IMR-90 (cell line): ENCODE measurements around the gene HIGD1C. TPM values are rescaled to one million over a fixed set of nuclear protein-coding genes. Genes with fewer than 3 reads are reported as not detected.

ENCODE experiments used
- ATAC-seq: fragments of 200-7000 bp; cut with Tn5 transposase; 2 replicates; pipeline ENCODE4 v1.9.1; 2020; ENCODE audit warnings: low read depth, mild to moderate bottlenecking, moderate library complexity
- BruUV-seq: library from RNA; stranded (reverse); fragments of 400-500 nt; replicated peaks from 2 replicates; lab custom pipeline; 2021; lab: Mats Ljungman, UMichigan
- CTCF ChIA-PET: fragments of 300-600 bp; formaldehyde crosslinking; extraction: SDS; loops from one replicate; lab custom pipeline; 2021; ENCODE audit warnings: antibody characterized with exemption; lab: Yijun Ruan, JAX
- POLR2A ChIA-PET: fragments of 300-600 bp; sonication (Branson Sonifier 250); formaldehyde crosslinking; loops from one replicate; lab custom pipeline; 2022; ENCODE audit warnings: antibody characterized with exemption; ENCODE audit not compliant: unreplicated experiment; lab: Charles Lee
- DNase-seq: peaks from one replicate; pipeline ENCODE4 v3.0.0; 2013
- H2AFZ ChIP-seq: replicated peaks from 2 replicates; pipeline ENCODE3; 2013; ENCODE audit warnings: low read length, mild to moderate bottlenecking; ENCODE audit not compliant: poor library complexity
- H2AK5ac ChIP-seq: 2 replicates; pipeline ENCODE4 v1.6.1; 2013; ENCODE audit warnings: low read depth, low read length, inconsistent platforms
- H2AK9ac ChIP-seq: replicated peaks from 2 replicates; pipeline ENCODE3; 2013; ENCODE audit warnings: mild to moderate bottlenecking, low read depth, low read length, moderate library complexity; ENCODE audit not compliant: poor library complexity
- H2BK120ac ChIP-seq: 2 replicates; pipeline ENCODE4 v1.6.1; 2013; ENCODE audit warnings: low read depth, low read length, inconsistent platforms
- H2BK15ac ChIP-seq: 3 replicates; pipeline ENCODE4 v1.6.1; 2013; ENCODE audit warnings: low read depth, low read length, inconsistent platforms
- H2BK20ac ChIP-seq: 2 replicates; pipeline ENCODE4 v1.6.1; 2013; ENCODE audit warnings: low read depth, mild to moderate bottlenecking, inconsistent platforms, low read length, moderate library complexity
- H2BK5ac ChIP-seq: 2 replicates; pipeline ENCODE4 v1.6.1; 2013; ENCODE audit warnings: mild to moderate bottlenecking, low read depth, low read length, inconsistent platforms; ENCODE audit not compliant: poor library complexity, severe bottlenecking
- H3K14ac ChIP-seq: replicated peaks from 2 replicates; pipeline ENCODE4 v1.6.1; 2013; ENCODE audit warnings: low read depth, low read length, inconsistent platforms
- H3K18ac ChIP-seq: 2 replicates; pipeline ENCODE4 v1.6.1; 2013; ENCODE audit warnings: low read depth, low read length, control low read depth
- H3K23ac ChIP-seq: 2 replicates; pipeline ENCODE4 v1.6.1; 2013; ENCODE audit warnings: low read depth, low read length, inconsistent platforms
- H3K27ac ChIP-seq: 2 replicates; pipeline ENCODE4 v1.5.1; 2013; ENCODE audit warnings: mild to moderate bottlenecking, control low read depth, low read length; ENCODE audit not compliant: insufficient read depth
- H3K27me3 ChIP-seq: 2 replicates; pipeline ENCODE4 v1.6.1; 2013; ENCODE audit warnings: low read length; ENCODE audit not compliant: control insufficient read depth, insufficient read depth
- H3K36me3 ChIP-seq: 2 replicates; pipeline ENCODE4 v1.6.1; 2013; ENCODE audit warnings: low read length, mixed read lengths; ENCODE audit not compliant: control insufficient read depth, insufficient read depth
- H3K4ac ChIP-seq: 2 replicates; pipeline ENCODE4 v1.6.1; 2013; ENCODE audit warnings: low read depth, low read length, inconsistent platforms
- H3K4me1 ChIP-seq: 2 replicates; pipeline ENCODE4 v1.6.1; 2013; ENCODE audit warnings: low read length, mixed read lengths; ENCODE audit not compliant: control insufficient read depth, insufficient read depth
- H3K4me2 ChIP-seq: 2 replicates; pipeline ENCODE4 v1.6.1; 2013; ENCODE audit warnings: low read depth, mild to moderate bottlenecking, control low read depth, low read length, moderate library complexity
- H3K4me3 ChIP-seq: 2 replicates; pipeline ENCODE4 v1.5.1; 2013; ENCODE audit warnings: low read depth, mild to moderate bottlenecking, control low read depth, low read length, moderate library complexity; ENCODE audit not compliant: insufficient read depth
- H3K56ac ChIP-seq: 2 replicates; pipeline ENCODE4 v1.6.1; 2013; ENCODE audit warnings: low read length, inconsistent platforms; ENCODE audit not compliant: insufficient read depth; ENCODE audit errors: extremely low read depth
- H3K79me1 ChIP-seq, 2 experiments: 2 replicates each; pipeline ENCODE4 v1.6.1; 2013; ENCODE audit warnings: low read length in 2 of 2, inconsistent platforms in 1 of 2, low read depth in 1 of 2
- H3K9ac ChIP-seq: 2 replicates; pipeline ENCODE4 v1.6.1; 2013; ENCODE audit warnings: low read depth, low read length, control low read depth
- H3K9me1 ChIP-seq: 2 replicates; pipeline ENCODE4 v1.6.1; 2013; ENCODE audit warnings: low read length, inconsistent platforms; ENCODE audit not compliant: insufficient read depth
- H3K9me3 ChIP-seq: 2 replicates; pipeline ENCODE4 v1.6.1; 2013; ENCODE audit warnings: low read length; ENCODE audit not compliant: control insufficient read depth, insufficient read depth
- H4K20me1 ChIP-seq: 2 replicates; pipeline ENCODE4 v1.6.1; 2013; ENCODE audit warnings: low read length, inconsistent platforms; ENCODE audit not compliant: insufficient read depth
- H4K5ac ChIP-seq: 2 replicates; pipeline ENCODE4 v1.6.1; 2013; ENCODE audit warnings: mild to moderate bottlenecking, low read depth, low read length, control low read depth
- H4K8ac ChIP-seq, 2 experiments: 2 replicates each; pipeline ENCODE4 v1.6.1; 2013; ENCODE audit warnings: low read depth in 2 of 2, low read length in 2 of 2, control low read depth in 1 of 2, inconsistent platforms in 1 of 2
- H4K91ac ChIP-seq: 2 replicates; pipeline ENCODE4 v1.6.1; 2013; ENCODE audit warnings: low read depth, low read length, inconsistent platforms; ENCODE audit not compliant: insufficient read depth
- CEBPB ChIP-seq: IDR thresholded peaks from 2 replicates; pipeline ENCODE4 v1.6.1; 2012; ENCODE audit warnings: low read depth, low read length, improper control_type of control experiment
- CHD1 ChIP-seq: IDR thresholded peaks from 2 replicates; pipeline ENCODE4 v1.6.1; 2012; ENCODE audit warnings: low read depth, low read length, improper control_type of control experiment
- CTCF ChIP-seq: conservative IDR thresholded peaks from 2 replicates; pipeline ENCODE4 v1.5.1; 2012; ENCODE audit warnings: mild to moderate bottlenecking, low read depth, low read length, improper control_type of control experiment
- ELK1 ChIP-seq: fragments of 150-350 bp; IDR thresholded peaks from 2 replicates; pipeline ENCODE4 v1.6.1; 2016; ENCODE audit warnings: low read depth, mild to moderate bottlenecking, low read length, moderate library complexity, borderline replicate concordance
- FOS ChIP-seq: fragments of 150-350 bp; IDR thresholded peaks from 2 replicates; pipeline ENCODE4 v1.6.1; 2016; ENCODE audit warnings: low read depth, low read length
- MAFK ChIP-seq: IDR thresholded peaks from 2 replicates; pipeline ENCODE4 v1.6.1; 2012; ENCODE audit warnings: low read depth, low read length, improper control_type of control experiment
- MAZ ChIP-seq: IDR thresholded peaks from 2 replicates; pipeline ENCODE4 v1.6.1; 2012; ENCODE audit warnings: low read depth, mild to moderate bottlenecking, low read length, improper control_type of control experiment, moderate library complexity, borderline replicate concordance
- MXI1 ChIP-seq: IDR thresholded peaks from 2 replicates; pipeline ENCODE4 v1.6.1; 2012; ENCODE audit warnings: low read depth, mild to moderate bottlenecking, low read length, moderate library complexity, borderline replicate concordance
- POLR2A ChIP-seq: IDR thresholded peaks from 2 replicates; pipeline ENCODE4 v1.6.1; 2012; ENCODE audit warnings: mild to moderate bottlenecking, low read depth, low read length
- RAD21 ChIP-seq: IDR thresholded peaks from 2 replicates; pipeline ENCODE4 v1.6.1; 2012; ENCODE audit warnings: low read length, improper control_type of control experiment
- RCOR1 ChIP-seq: IDR thresholded peaks from 2 replicates; pipeline ENCODE4 v1.6.1; 2012; ENCODE audit warnings: mild to moderate bottlenecking, low read length, improper control_type of control experiment; ENCODE audit not compliant: insufficient replicate concordance
- RFX5 ChIP-seq: IDR thresholded peaks from 2 replicates; pipeline ENCODE4 v1.8.0; 2012; ENCODE audit warnings: low read depth, mild to moderate bottlenecking, low read length, moderate library complexity
- SMC3 ChIP-seq: fragments of 150-350 bp; IDR thresholded peaks from 2 replicates; pipeline ENCODE4 v1.6.1; 2016; ENCODE audit warnings: low read depth, mild to moderate bottlenecking, antibody characterized with exemption, low read length, moderate library complexity
- USF2 ChIP-seq: fragments of 150-350 bp; IDR thresholded peaks from 2 replicates; pipeline ENCODE4 v1.6.1; 2017; ENCODE audit warnings: mild to moderate bottlenecking, antibody characterized with exemption, low read length, low read depth
- WGBS, 2 experiments: methylation state at CpG; one replicate each; pipeline versions ENCODE4 v1.1.5 to v1.1.7; 2013; ENCODE audit warnings: missing lambda C conversion rate in 2 of 2; ENCODE audit not compliant: insufficient read length in 1 of 2; ENCODE audit errors: extremely low coverage in 2 of 2; 5-methylcytosine and 5-hydroxymethylcytosine counted together
- dilution Hi-C: fragments of 300-500 bp; cut with HindIII; formaldehyde crosslinking; loops from one replicate; pipeline ENCODE4 v1.14.3; 2018; ENCODE audit warnings: low sequenced_read_pairs; ENCODE audit not compliant: unreplicated experiment
- in situ Hi-C: fragments of 300-500 bp; cut with MboI; formaldehyde crosslinking; loops from 3 replicates; pipeline ENCODE4 v1.14.3; 2019; ENCODE audit warnings: low sequenced_read_pairs, inconsistent platforms, mixed read lengths
- intact Hi-C: fragments of 100-400 bp; cut with micrococcal nuclease; formaldehyde crosslinking; loops from 2 replicates; pipeline ENCODE4 v1.10.0; 2022
- polyA plus RNA-seq, 3 experiments: library from polyadenylated mRNA; depleted of rRNA; stranded (reverse); fragments of >200 nt; gene quantifications; 2 replicates each; pipeline ENCODE4 v1.2.3, GENCODE V29; 2012; ENCODE audit warnings: low replicate concordance in 1 of 3
- total RNA-seq: library from RNA; depleted of rRNA; stranded (reverse); fragments of >200 nt; gene quantifications from 2 replicates; pipeline ENCODE4 v1.2.3, GENCODE V29; 2012

Gene HIGD1C
- total and polyA plus RNA-seq, 2 of the 4 experiments (the other 2 are of a cell fraction) = not detected

DNA sequence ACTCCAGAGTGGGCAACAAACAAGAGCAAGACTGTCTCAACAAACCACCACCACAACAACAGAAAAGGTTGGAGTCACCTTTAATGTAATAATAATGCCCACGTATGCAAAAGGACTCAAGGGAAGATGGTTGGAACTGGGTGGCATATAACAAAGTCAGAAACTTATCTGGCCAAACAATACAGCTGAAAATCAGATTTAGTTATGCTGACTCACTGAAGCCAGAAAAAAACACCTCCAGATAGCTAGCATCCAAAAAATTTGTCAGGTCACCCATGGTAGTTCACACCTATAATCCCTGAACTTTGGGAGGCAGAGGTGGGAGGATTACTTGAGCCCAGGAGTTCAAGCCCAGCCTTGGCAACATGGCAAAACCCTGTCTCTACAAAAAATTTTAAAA, 49.5 kb downstream of the HIGD1C start:
- Histone ChIP-seq H3K4me2 (no peak overlapping the region), H3K9me3 (no peaks in the 10 kb centered on the region), H4K20me1 (no peaks in the 10 kb centered on the region), H2AK5ac (no peak overlapping the region), H3K14ac (no peak overlapping the region), H2AK9ac (no peak overlapping the region), H4K91ac (no peak overlapping the region), H2AFZ (no peak overlapping the region), H4K8ac (no peak overlapping the region), H3K18ac (no peak overlapping the region), H2BK5ac (no peak overlapping the region), H3K23ac (no peak overlapping the region), H3K56ac (no peak overlapping the region), H4K5ac (no peak overlapping the region), H3K4ac (no peak overlapping the region), H2BK20ac (no peak overlapping the region; the same call in 1 of the 2 replicates), H3K36me3 (peaks cover 32% of the 10 kb centered on the region), H3K27me3 (no peaks in the 10 kb centered on the region), H3K79me1 (peaks cover 0 to 18% of the 10 kb centered on the region in 2 experiments; a peak in 2 of 4 replicates), H3K9me1 (peaks cover 5% of the 10 kb centered on the region; the same call in 1 of the 2 replicates), H3K4me3 (no peak overlapping the region), H3K27ac (no peak overlapping the region), H3K4me1 (peaks cover 2% of the 10 kb centered on the region; the same call in 1 of the 2 replicates), H3K9ac (no peak overlapping the region), H2BK15ac (no peak overlapping the region), H2BK120ac (no peak overlapping the region)
- TF ChIP-seq RCOR1 (no peak), USF2 (no peak), CTCF (no peak), RFX5 (no peak), SMC3 (no peak), MAFK (no peak), RAD21 (no peak), POLR2A (no peak), MXI1 (no peak), CHD1 (no peak), ELK1 (no peak), CEBPB (no peak), FOS (no peak), MAZ (no peak)
- DNase-seq = no peak
- intact Hi-C loops = no loop called here
- dilution Hi-C loops = no loop called here
- ChIA-PET POLR2A (no interaction called here), CTCF (interaction anchor here (0.6 kb wide), 2 partner anchors 19 to 1937 kb away, joined by 3 to 4 read pairs; no protein-coding TSS in a partner anchor)
- in situ Hi-C loops = no loop called here
- ATAC-seq = no peak
- no CpG with 5 or more reads among the region's 1 CpG for whole genome bisulfite sequencing, 2 experiments
- no TSS peak for BruUV-seq
